PC-9 (cell line): Measurements from ENCODE around the gene CIP2A.

Experiments used
- CTCF ChIP-seq: fragments of 200-600 bp; sonication (generic); conservative IDR thresholded peaks from 2 replicates; pipeline ENCODE4 v1.6.1; 2017; ENCODE audit warnings: mixed run types, antibody characterized with exemption, mild to moderate bottlenecking, moderate library complexity
- EZH2 ChIP-seq: fragments of 200-600 bp; sonication (generic); IDR thresholded peaks from 2 replicates; pipeline ENCODE4 v1.8.0; 2017; ENCODE audit warnings: antibody characterized with exemption, low read depth

GRCh38 chr3:108564564-108564963, 24.7 kb downstream of the CIP2A start:
- TF ChIP-seq EZH2 (no peak), CTCF (no peak)
